ENCODE measurements around the gene SRPK2.

- TF ChIP-seq CTCF (IDR thresholded peaks at IDR 0.05) (no peak), POLR2A (IDR thresholded peaks at IDR 0.05; ENCODE audit: low read depth) (no peak), EP300 (IDR thresholded peaks at IDR 0.05) (no peak)
Measured at GRCh38 chr7:105316578-105317344, 72.0 kb downstream of the SRPK2 start.
